OCI-LY7 (cell line): Measurements from ENCODE around the gene BCL2L12. TPM values are rescaled to one million over a fixed set of nuclear protein-coding genes. Genes with fewer than 3 reads are reported as not detected.
A peak's percentile ranks its signal among the peaks of the same experiment; 100 is the strongest.

Experiments used
- BruUV-seq: library from RNA; stranded (reverse); fragments of 400-500 nt; replicated peaks from 2 replicates; lab custom pipeline; 2021; lab: Mats Ljungman, UMichigan
- CTCF ChIA-PET: fragments of 300-600 bp; sonication (Branson Sonifier 250); formaldehyde crosslinking; loops from one replicate; lab custom pipeline; 2022; ENCODE audit warnings: antibody characterized with exemption; ENCODE audit not compliant: unreplicated experiment; lab: Charles Lee
- POLR2A ChIA-PET: fragments of 300-600 bp; sonication (Branson Sonifier 250); formaldehyde crosslinking; loops from one replicate; lab custom pipeline; 2022; ENCODE audit warnings: antibody characterized with exemption; lab: Charles Lee
- DNase-seq: peaks from one replicate; pipeline ENCODE4 v3.0.0-alpha.2; 2015; ENCODE audit warnings: low spot score
- H2AFZ ChIP-seq: fragments of 200-600 bp; sonication (generic), shearing (Covaris generic); 2 replicates; pipeline ENCODE4 v1.6.1; 2014; ENCODE audit warnings: mild to moderate bottlenecking, antibody characterized with exemption, low read length, moderate library complexity
- H3K27ac ChIP-seq: fragments of 200-600 bp; sonication (generic); 2 replicates; pipeline ENCODE4 v1.5.1; 2014; ENCODE audit warnings: mixed run types, low read depth, mild to moderate bottlenecking, moderate library complexity, low read length, inconsistent platforms; ENCODE audit not compliant: poor library complexity, severe bottlenecking
- H3K36me3 ChIP-seq: fragments of 200-600 bp; sonication (generic); 2 replicates; pipeline ENCODE4 v1.6.1; 2014; ENCODE audit warnings: mild to moderate bottlenecking, antibody characterized with exemption, low read length, moderate library complexity, mixed read lengths; ENCODE audit not compliant: insufficient read depth
- H3K4me1 ChIP-seq: fragments of 200-600 bp; sonication (generic); 2 replicates; pipeline ENCODE4 v1.5.1; 2014; ENCODE audit warnings: mild to moderate bottlenecking, low read length; ENCODE audit not compliant: insufficient read depth, poor library complexity, severe bottlenecking
- H3K4me2 ChIP-seq: fragments of 200-600 bp; sonication (generic); 2 replicates; pipeline ENCODE4 v1.6.1; 2014; ENCODE audit warnings: mild to moderate bottlenecking, low read length
- H3K4me3 ChIP-seq: fragments of 200-600 bp; sonication (generic); 2 replicates; pipeline ENCODE4 v1.5.1; 2014; ENCODE audit warnings: mild to moderate bottlenecking, low read depth, low read length; ENCODE audit not compliant: poor library complexity, severe bottlenecking
- H3K79me2 ChIP-seq: fragments of 200-600 bp; sonication (generic); 2 replicates; pipeline ENCODE4 v1.6.1; 2016; ENCODE audit warnings: low read depth, mild to moderate bottlenecking, low read length, moderate library complexity, mixed read lengths; ENCODE audit not compliant: insufficient read depth
- H3K9me2 ChIP-seq: fragments of 200-600 bp; sonication (generic); 2 replicates; pipeline ENCODE4 v1.6.1; 2016; ENCODE audit warnings: mild to moderate bottlenecking, low read length, mixed read lengths; ENCODE audit not compliant: insufficient read depth
- H3K9me3 ChIP-seq: fragments of 200-600 bp; sonication (generic); 2 replicates; pipeline ENCODE4 v1.6.1; 2014; ENCODE audit warnings: mild to moderate bottlenecking, mixed run types, low read length, mixed read lengths
- H4K20me1 ChIP-seq: fragments of 200-600 bp; sonication (generic); 2 replicates; pipeline ENCODE4 v1.6.1; 2014; ENCODE audit warnings: mild to moderate bottlenecking, antibody characterized with exemption, low read length, moderate library complexity, mixed read lengths; ENCODE audit not compliant: insufficient read depth
- CTCF ChIP-seq: fragments of 200-600 bp; sonication (generic); conservative IDR thresholded peaks from 2 replicates; pipeline ENCODE4 v1.5.1; 2014; ENCODE audit warnings: mild to moderate bottlenecking, antibody characterized with exemption, low read length, moderate library complexity, mixed read lengths
- EZH2phosphoT487 ChIP-seq: fragments of 200-600 bp; sonication (generic); IDR thresholded peaks from 2 replicates; pipeline ENCODE4 v1.6.1; 2018; ENCODE audit warnings: low read depth, borderline replicate concordance, mild to moderate bottlenecking, mixed run types, antibody characterized with exemption, low read length, moderate library complexity, mixed read lengths
- intact Hi-C: fragments of 100-400 bp; cut with micrococcal nuclease; formaldehyde crosslinking; loops from one replicate; pipeline ENCODE4 v1.10.0; 2022; ENCODE audit not compliant: unreplicated experiment
- total RNA-seq, 2 experiments: library from RNA; depleted of rRNA in 1 of 2; stranded (reverse); fragments of >200 nt in 1 of 2; shearing (Covaris generic) in 1 of 2; gene quantifications; 2 replicates each; pipeline ENCODE4 v1.2.3, GENCODE V29; 2014 to 2022

The BCL2L12 gene
- total RNA-seq, 2 experiments from 2014 or later = 38.9 to 65.4 TPM

GRCh38 chr19:49640113-49640898 is 25.4 kb upstream of the BCL2L12 start, which contains the start of gene RRAS:
TSS of gene RRAS (minus strand) at chr19:49640143. CDS start at chr19:49640098, 45 bp downstream.
- peak; percentile 100 for DNase-seq
- H3K9me2 ChIP-seq = no peaks in the 10 kb centered on the region
- H3K79me2 ChIP-seq = peaks cover 28% of the 10 kb centered on the region
- H3K4me1 ChIP-seq = peaks cover 21% of the 10 kb centered on the region
- peak within 1 kb of the TSS; percentile 88 for H3K27ac ChIP-seq
- POLR2A ChIA-PET = interaction anchor here (0.6 to 1.6 kb wide), 10 partner anchors 22 to 146 kb away, joined by 3 to 18 read pairs (median 4); partner anchors contain the start of genes CPT1C and PRR12
- CTCF ChIA-PET = interaction anchor here (0.5 to 1.7 kb wide), 4 partner anchors 36 to 288 kb away, joined by 4 to 6 read pairs (median 5); no protein-coding TSS in a partner anchor
- H3K36me3 ChIP-seq = no peaks in the 10 kb centered on the region
- H3K4me3 ChIP-seq = peak within 1 kb of the TSS; percentile 75
- no TSS peak for BruUV-seq
- peak within 1 kb of the TSS; percentile 46; the same call in 1 of the 2 replicates for H2AFZ ChIP-seq
- TF ChIP-seq EZH2phosphoT487 (no peak), CTCF (no peak)
- H4K20me1 ChIP-seq = no peaks in the 10 kb centered on the region; the same call in 1 of the 2 replicates
- intact Hi-C loops = loop anchor here (1.0 to 2.0 kb wide), 2 partner anchors 36 to 50 kb away; partner anchors contain the start of gene PRR12
- no peaks in the 10 kb centered on the region for H3K9me3 ChIP-seq
- peak within 1 kb of the TSS; percentile 99 for H3K4me2 ChIP-seq

DNA sequence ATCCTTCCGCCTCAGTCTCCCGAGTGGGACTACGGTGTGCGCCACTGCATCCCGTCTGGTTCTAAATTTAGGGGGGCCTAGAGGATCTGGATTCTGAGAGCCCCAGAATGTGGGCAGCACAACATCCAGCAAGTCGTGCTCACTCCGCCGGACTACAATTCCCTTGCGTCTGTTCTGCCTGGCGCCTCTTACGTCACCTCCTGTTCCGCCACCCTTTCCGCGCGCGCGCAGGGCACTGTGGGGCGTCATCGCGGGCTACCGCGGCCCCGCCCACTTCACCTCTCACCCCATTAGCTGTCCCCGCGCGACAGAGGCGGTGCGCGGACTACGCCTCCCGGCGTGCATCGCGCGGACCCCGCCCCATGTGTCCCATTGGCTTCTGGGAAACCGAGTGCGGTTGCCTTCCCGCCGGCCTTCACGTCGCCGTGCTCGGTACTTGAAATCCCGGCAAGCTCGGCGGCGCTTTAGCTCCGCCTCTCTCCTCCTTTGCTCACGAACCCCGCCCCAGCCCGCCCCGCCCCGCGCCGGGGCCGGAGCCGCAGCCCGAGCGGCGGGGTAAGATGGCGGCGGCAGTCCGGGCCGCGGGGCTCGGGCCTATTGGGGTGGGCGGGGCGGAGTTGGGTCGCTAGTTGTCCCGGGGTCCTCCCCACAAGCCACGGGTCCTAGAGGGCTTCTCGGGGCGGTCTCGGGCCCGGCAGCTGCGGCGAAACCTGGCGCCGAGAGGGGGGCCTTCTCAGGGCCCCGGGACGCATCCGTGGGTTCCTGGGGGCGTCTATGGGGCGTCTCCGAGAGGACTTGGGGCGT is 23.8 kb upstream of the BCL2L12 start, which contains the start of gene SCAF1:
TSS of gene SCAF1 (plus strand) at position 522 of the 804 bp plus-strand sequence. CDS start 2,818 bp downstream, outside the sequence.
- Histone ChIP-seq H3K9me3 (no peaks in the 10 kb centered on the region), H2AFZ (peak within 1 kb of the TSS; percentile 75; the same call in 1 of the 2 replicates), H4K20me1 (no peaks in the 10 kb centered on the region; the same call in 1 of the 2 replicates), H3K9me2 (no peaks in the 10 kb centered on the region), H3K36me3 (peaks cover 10% of the 10 kb centered on the region; the same call in 1 of the 2 replicates), H3K4me3 (peak within 1 kb of the TSS; percentile 93), H3K4me2 (peak within 1 kb of the TSS; percentile 99), H3K79me2 (peaks cover 28% of the 10 kb centered on the region), H3K27ac (peak within 1 kb of the TSS; percentile 88), H3K4me1 (peaks cover 21% of the 10 kb centered on the region)
- ChIA-PET POLR2A (interaction anchor here (1.0 to 1.9 kb wide), 3 partner anchors 14 to 34 kb away, joined by 4 to 6 read pairs (median 5); partner anchors contain the start of genes BCL2L12 and IRF3), CTCF (interaction anchor here (0.6 kb wide), 1 partner anchor 30 kb away, joined by 3 read pairs; no protein-coding TSS in a partner anchor)
- intact Hi-C loops = loop anchor here (2.0 kb wide), 1 partner anchor 51 kb away; the partner anchor contains the start of gene PRR12
- TF ChIP-seq EZH2phosphoT487 (no peak), CTCF (no peak)
- DNase-seq = peak; percentile 100
- no TSS peak for BruUV-seq
